Testis (tissue), 3 donors: Measurements from ENCODE around the gene CRB1. TPM values are rescaled to one million over a fixed set of nuclear protein-coding genes. Genes with fewer than 3 reads are reported as not detected.

Experiments
- DNase-seq: peaks from one replicate; pipeline ENCODE4 v3.0.0-alpha.2; 2019
- H3K27ac ChIP-seq, 2 donors: fragments of 200-600 bp; sonication (generic); one replicate each; pipeline ENCODE4 v1.5.1; 2019
- H3K27me3 ChIP-seq: fragments of 200-600 bp; sonication (generic); one replicate; pipeline ENCODE4 v1.5.1; 2019
- H3K36me3 ChIP-seq: fragments of 200-600 bp; sonication (generic); one replicate; pipeline ENCODE4 v1.5.1; 2017; ENCODE audit warnings: low read depth; ENCODE audit errors: missing control alignments
- H3K4me1 ChIP-seq: fragments of 200-600 bp; sonication (generic); one replicate; pipeline ENCODE4 v1.5.1; 2019
- H3K4me3 ChIP-seq, 2 donors: fragments of 200-600 bp; sonication (generic); one replicate each; pipeline ENCODE4 v1.5.1; 2017 to 2019
- H3K9me3 ChIP-seq: fragments of 200-600 bp; sonication (generic); one replicate; pipeline ENCODE4 v1.5.1; 2017
- CTCF ChIP-seq, 3 experiments: fragments of 450-650 bp in 2 of 3; fragments of 200-600 bp in 1 of 3; sonication (generic) in 1 of 3; IDR thresholded peaks; one replicate each; pipeline ENCODE4 v1.5.1; 2016 to 2019; ENCODE audit warnings: antibody characterized with exemption in 3 of 3, mild to moderate bottlenecking in 2 of 3, moderate library complexity in 1 of 3
- POLR2A ChIP-seq: fragments of 450-650 bp; IDR thresholded peaks from one replicate; pipeline ENCODE4 v1.6.1; 2017; ENCODE audit warnings: antibody characterized with exemption, mild to moderate bottlenecking, moderate library complexity
- WGBS, 2 donors: methylation state at CpG; one replicate each; pipeline ENCODE4 v1.1.5; 2018; 5-methylcytosine and 5-hydroxymethylcytosine counted together
- intact Hi-C: fragments of 100-400 bp; cut with DNase I; formaldehyde crosslinking; loops from one replicate; pipeline ENCODE4 v1.15.1; 2023; ENCODE audit warnings: low total_unique reads
- polyA plus RNA-seq: library from polyadenylated mRNA; stranded (reverse); fragments of 350-450 nt; fragmentation: Illumina TruSeq; extraction: RNeasy Lipid Tissue Mini Kit (QIAGEN cat#74804); gene quantifications from one replicate; pipeline ENCODE4 v1.2.3, GENCODE V29; 2014; ENCODE audit warnings: low read depth, low replicate concordance; ENCODE audit not compliant: insufficient read depth
- total RNA-seq, 2 donors: library from RNA; depleted of rRNA; stranded (reverse); fragments of >200 nt; gene quantifications; one replicate each; pipeline ENCODE4 v1.2.3, GENCODE V29; 2016

CRB1 gene
- total and polyA plus RNA-seq, 3 donors from 2014 or later: 7.4 to 14.7 (median 12.9) TPM

- Histone ChIP-seq H3K36me3 (no peaks in the 10 kb centered on the region), H3K9me3 (no peaks in the 10 kb centered on the region), H3K27me3 (no peaks in the 10 kb centered on the region), H3K27ac (no peak overlapping the region), H3K4me1 (no peaks in the 10 kb centered on the region), H3K4me3 (no peak overlapping the region)
- DNase-seq: no peak
- TF ChIP-seq CTCF (IDR thresholded peaks at IDR 0.05) (no peak), POLR2A (no peak)
- intact Hi-C loops: no loop called here
- WGBS, 2 donors: 35 to 82% methylated on average over 2 of the region's 2 CpGs
These were observed 122.8 kb downstream of the CRB1 start for GRCh38 chr1:197390856-197391255.

- DNase-seq: no peak
- Histone ChIP-seq H3K36me3 (no peaks in the 10 kb centered on the region), H3K4me1 (no peaks in the 10 kb centered on the region), H3K27ac (no peak overlapping the region), H3K4me3 (no peak overlapping the region), H3K27me3 (no peaks in the 10 kb centered on the region), H3K9me3 (no peaks in the 10 kb centered on the region)
- 77 to 81% methylated on average over 3 of the region's 3 CpGs for WGBS, 2 donors
- intact Hi-C loops: no loop called here
- TF ChIP-seq CTCF (IDR thresholded peaks at IDR 0.05): no peak
- no peak for TF ChIP-seq POLR2A
These were observed 123.5 kb downstream of the CRB1 start for GRCh38 chr1:197391303-197392226.

- Histone ChIP-seq H3K36me3 (no peaks in the 10 kb centered on the region), H3K27ac (no peak overlapping the region), H3K4me1 (no peaks in the 10 kb centered on the region), H3K4me3 (no peak overlapping the region), H3K27me3 (no peaks in the 10 kb centered on the region), H3K9me3 (no peaks in the 10 kb centered on the region)
- no peak for TF ChIP-seq CTCF (IDR thresholded peaks at IDR 0.05)
- TF ChIP-seq POLR2A: no peak
- no peak for DNase-seq
- 84 to 88% methylated on average over 1 of the region's 1 CpG for WGBS, 2 donors
- intact Hi-C loops: no loop called here
These were observed 124.5 kb downstream of the CRB1 start for GRCh38 chr1:197392541-197392940.

GRCh38 chr1:197393105-197393504 is 125.1 kb downstream of the CRB1 start:
- Histone ChIP-seq H3K36me3 (no peaks in the 10 kb centered on the region), H3K9me3 (no peaks in the 10 kb centered on the region), H3K27me3 (no peaks in the 10 kb centered on the region), H3K4me1 (no peaks in the 10 kb centered on the region), H3K4me3 (no peak overlapping the region), H3K27ac (no peak overlapping the region)
- intact Hi-C loops: no loop called here
- no peak for DNase-seq
- WGBS, 2 donors: 88 to 92% methylated on average over 1 of the region's 1 CpG
- no peak for TF ChIP-seq POLR2A
- no peak for TF ChIP-seq CTCF (IDR thresholded peaks at IDR 0.05)

GRCh38 chr1:197393772-197394171 is 125.7 kb downstream of the CRB1 start:
- Histone ChIP-seq H3K4me3 (no peak overlapping the region), H3K27ac (no peak overlapping the region), H3K4me1 (no peaks in the 10 kb centered on the region), H3K36me3 (no peaks in the 10 kb centered on the region), H3K9me3 (no peaks in the 10 kb centered on the region), H3K27me3 (no peaks in the 10 kb centered on the region)
- 92 to 98% methylated on average over 4 of the region's 4 CpGs for WGBS, 2 donors
- TF ChIP-seq CTCF (IDR thresholded peaks at IDR 0.05): no peak
- TF ChIP-seq POLR2A: no peak
- no peak for DNase-seq
- intact Hi-C loops: no loop called here
